Esophagus squamous epithelium (tissue), 4 donors: ENCODE measurements around the gene GPRIN3.

ENCODE experiments used
- POLR2A ChIP-seq, 4 donors: fragments of 450-650 bp; IDR thresholded peaks; one replicate each; pipeline ENCODE4 v1.6.1; 2017; ENCODE audit warnings: antibody characterized with exemption in 4 of 4, mild to moderate bottlenecking in 4 of 4, moderate library complexity in 3 of 4
- TF ChIP-seq, protein P1 (sequence below), 6 experiments: fragments of 450-650 bp in 4 of 6; fragments of 200-600 bp in 2 of 6; sonication (generic) in 2 of 6; IDR thresholded peaks; one replicate each; pipeline ENCODE4 v1.5.1; 2016 to 2019; ENCODE audit warnings: antibody characterized with exemption in 6 of 6, mild to moderate bottlenecking in 4 of 6, moderate library complexity in 4 of 6

DNA sequence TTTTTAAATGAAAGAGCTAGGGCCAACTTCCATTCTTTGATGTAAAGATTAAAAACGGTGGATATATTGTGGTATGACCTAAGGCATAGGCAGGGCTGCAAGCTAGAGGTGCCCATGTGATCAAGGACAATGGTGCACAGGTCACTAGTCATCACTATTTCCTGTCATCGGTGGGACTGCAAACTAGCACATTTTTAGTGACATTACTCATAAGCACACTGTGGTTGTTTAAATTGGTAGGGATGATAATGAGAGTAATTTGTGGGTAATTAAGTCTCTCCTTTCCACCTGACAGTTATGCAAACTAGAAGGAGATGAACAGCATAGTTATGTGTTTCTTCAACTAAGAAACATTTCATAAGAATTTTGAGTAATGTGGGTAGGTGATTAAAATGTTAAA lies 85.4 kb downstream of the GPRIN3 start:
- no peak for TF ChIP-seq POLR2A (IDR thresholded peaks at IDR 0.05)
- TF ChIP-seq, protein P1, sequence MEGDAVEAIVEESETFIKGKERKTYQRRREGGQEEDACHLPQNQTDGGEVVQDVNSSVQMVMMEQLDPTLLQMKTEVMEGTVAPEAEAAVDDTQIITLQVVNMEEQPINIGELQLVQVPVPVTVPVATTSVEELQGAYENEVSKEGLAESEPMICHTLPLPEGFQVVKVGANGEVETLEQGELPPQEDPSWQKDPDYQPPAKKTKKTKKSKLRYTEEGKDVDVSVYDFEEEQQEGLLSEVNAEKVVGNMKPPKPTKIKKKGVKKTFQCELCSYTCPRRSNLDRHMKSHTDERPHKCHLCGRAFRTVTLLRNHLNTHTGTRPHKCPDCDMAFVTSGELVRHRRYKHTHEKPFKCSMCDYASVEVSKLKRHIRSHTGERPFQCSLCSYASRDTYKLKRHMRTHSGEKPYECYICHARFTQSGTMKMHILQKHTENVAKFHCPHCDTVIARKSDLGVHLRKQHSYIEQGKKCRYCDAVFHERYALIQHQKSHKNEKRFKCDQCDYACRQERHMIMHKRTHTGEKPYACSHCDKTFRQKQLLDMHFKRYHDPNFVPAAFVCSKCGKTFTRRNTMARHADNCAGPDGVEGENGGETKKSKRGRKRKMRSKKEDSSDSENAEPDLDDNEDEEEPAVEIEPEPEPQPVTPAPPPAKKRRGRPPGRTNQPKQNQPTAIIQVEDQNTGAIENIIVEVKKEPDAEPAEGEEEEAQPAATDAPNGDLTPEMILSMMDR (IDR thresholded peaks at IDR 0.05): no peak
